OCI-LY7 (cell line): ENCODE data around the gene RNGTT.

ENCODE experiments used
- CTCF ChIP-seq: fragments of 200-600 bp; sonication (generic); conservative IDR thresholded peaks from 2 replicates; pipeline ENCODE4 v1.5.1; 2014; ENCODE audit warnings: mild to moderate bottlenecking, antibody characterized with exemption, low read length, moderate library complexity, mixed read lengths
- EZH2phosphoT487 ChIP-seq: fragments of 200-600 bp; sonication (generic); IDR thresholded peaks from 2 replicates; pipeline ENCODE4 v1.6.1; 2018; ENCODE audit warnings: low read depth, borderline replicate concordance, mild to moderate bottlenecking, mixed run types, antibody characterized with exemption, low read length, moderate library complexity, mixed read lengths

- TF ChIP-seq CTCF (no peak), EZH2phosphoT487 (no peak)
Observed at GRCh38 chr6:88561034-88561953, 402.1 kb downstream of the RNGTT start.
